H9 (cell line): Measurements from ENCODE around the gene NOC3L. TPM values are rescaled to one million over a fixed set of nuclear protein-coding genes. Genes with fewer than 3 reads are reported as not detected.

Source experiments
- DNase-seq: peaks from one replicate; pipeline ENCODE4 v3.0.0-alpha.2; 2017
- H2AFZ ChIP-seq: one replicate; pipeline ENCODE4 v1.6.1; 2013; ENCODE audit warnings: mild to moderate bottlenecking, low read length, control low read depth, moderate library complexity
- H2AK5ac ChIP-seq: 2 replicates; pipeline ENCODE4 v1.6.1; 2013; ENCODE audit warnings: low read length, control low read depth, mixed read lengths; ENCODE audit not compliant: insufficient read length
- H2BK120ac ChIP-seq: one replicate; pipeline ENCODE4 v1.6.1; 2013; ENCODE audit warnings: low read depth, mild to moderate bottlenecking, low read length, control low read depth, inconsistent platforms; ENCODE audit not compliant: poor library complexity, severe bottlenecking
- H2BK12ac ChIP-seq: 2 replicates; pipeline ENCODE4 v1.6.1; 2013; ENCODE audit warnings: low read length, control low read depth, mixed read lengths, low read depth; ENCODE audit not compliant: insufficient read length
- H2BK15ac ChIP-seq: 2 replicates; pipeline ENCODE4 v1.6.1; 2013; ENCODE audit warnings: low read depth, low read length, control low read depth
- H2BK20ac ChIP-seq: one replicate; pipeline ENCODE4 v1.6.1; 2013; ENCODE audit warnings: low read depth, mild to moderate bottlenecking, low read length, control low read depth, inconsistent platforms; ENCODE audit not compliant: poor library complexity, severe bottlenecking
- H2BK5ac ChIP-seq: 2 replicates; pipeline ENCODE4 v1.6.1; 2013; ENCODE audit warnings: low read length, control low read depth, mixed read lengths; ENCODE audit not compliant: insufficient read length
- H3K14ac ChIP-seq: 2 replicates; pipeline ENCODE4 v1.6.1; 2013; ENCODE audit warnings: low read length, control low read depth; ENCODE audit not compliant: insufficient read depth
- H3K18ac ChIP-seq: 2 replicates; pipeline ENCODE4 v1.6.1; 2013; ENCODE audit warnings: low read depth, mild to moderate bottlenecking, mixed read lengths, low read length, control low read depth; ENCODE audit not compliant: insufficient read length
- H3K23ac ChIP-seq: 2 replicates; pipeline ENCODE4 v1.6.1; 2013; ENCODE audit warnings: low read length, control low read depth, mixed read lengths, low read depth; ENCODE audit not compliant: insufficient read length
- H3K23me2 ChIP-seq: 2 replicates; pipeline ENCODE4 v1.6.1; 2013; ENCODE audit warnings: low read depth, mild to moderate bottlenecking, mixed read lengths, low read length, control low read depth; ENCODE audit not compliant: insufficient read length, poor library complexity, severe bottlenecking
- H3K27ac ChIP-seq: 2 replicates; pipeline ENCODE4 v1.5.1; 2013; ENCODE audit warnings: low read length, control low read depth, mixed read lengths, low read depth; ENCODE audit not compliant: insufficient read length
- H3K27me3 ChIP-seq: 2 replicates; pipeline ENCODE4 v1.6.1; 2013; ENCODE audit warnings: low read length, control low read depth, inconsistent platforms; ENCODE audit not compliant: insufficient read depth
- H3K4ac ChIP-seq: 2 replicates; pipeline ENCODE4 v1.6.1; 2013; ENCODE audit warnings: low read depth, mild to moderate bottlenecking, control low read depth, inconsistent platforms, low read length, moderate library complexity
- H3K4me1 ChIP-seq: 2 replicates; pipeline ENCODE4 v1.6.1; 2013; ENCODE audit warnings: low read length, control low read depth, inconsistent platforms; ENCODE audit not compliant: insufficient read depth
- H3K4me2 ChIP-seq: 2 replicates; pipeline ENCODE4 v1.6.1; 2013; ENCODE audit warnings: low read length, control low read depth, mixed read lengths; ENCODE audit not compliant: insufficient read length, insufficient read depth
- H3K56ac ChIP-seq: 2 replicates; pipeline ENCODE4 v1.6.1; 2013; ENCODE audit warnings: low read depth, mild to moderate bottlenecking, mixed read lengths, low read length, control low read depth; ENCODE audit not compliant: insufficient read length
- H3K79me1 ChIP-seq: 2 replicates; pipeline ENCODE4 v1.6.1; 2013; ENCODE audit warnings: low read depth, mild to moderate bottlenecking, moderate library complexity, low read length, control low read depth, inconsistent platforms; ENCODE audit not compliant: insufficient read depth, poor library complexity, severe bottlenecking
- H3K79me2 ChIP-seq: 2 replicates; pipeline ENCODE4 v1.6.1; 2013; ENCODE audit warnings: low read length, control low read depth, inconsistent platforms; ENCODE audit not compliant: insufficient read depth
- H3K9ac ChIP-seq: 2 replicates; pipeline ENCODE4 v1.6.1; 2013; ENCODE audit warnings: low read length, control low read depth, mixed read lengths; ENCODE audit not compliant: insufficient read length; ENCODE audit errors: extremely low read depth
- H3K9me3 ChIP-seq: one replicate; pipeline ENCODE4 v1.6.1; 2013; ENCODE audit warnings: low read depth, low read length, inconsistent platforms; ENCODE audit not compliant: control insufficient read depth
- H3T11ph ChIP-seq: one replicate; pipeline ENCODE4 v1.6.1; 2013; ENCODE audit warnings: mild to moderate bottlenecking, low read length, control low read depth, inconsistent platforms
- H4K20me1 ChIP-seq: one replicate; pipeline ENCODE4 v1.6.1; 2013; ENCODE audit not compliant: control insufficient read depth, insufficient read length, insufficient read depth
- H4K5ac ChIP-seq: 2 replicates; pipeline ENCODE4 v1.6.1; 2013; ENCODE audit warnings: low read depth, mild to moderate bottlenecking, mixed read lengths, low read length, control low read depth; ENCODE audit not compliant: insufficient read length
- H4K8ac ChIP-seq: replicated peaks from 2 replicates; pipeline ENCODE4 v1.6.1; 2013; ENCODE audit warnings: low read length, control low read depth, mixed read lengths, low read depth; ENCODE audit not compliant: insufficient read length
- H4K91ac ChIP-seq: 2 replicates; pipeline ENCODE4 v1.6.1; 2013; ENCODE audit warnings: low read depth, mild to moderate bottlenecking, moderate library complexity, mixed read lengths, low read length, control low read depth; ENCODE audit not compliant: insufficient read length
- H3K27ac Mint-ChIP-seq, 3 experiments: 2 replicates in 2 of 3; 3 replicates in 1 of 3; pipeline ENCODE4 v1.8.0; 2020 to 2021; ENCODE audit warnings: mixed read lengths in 3 of 3, mild to moderate bottlenecking in 1 of 3, moderate library complexity in 1 of 3
- H3K27me3 Mint-ChIP-seq: 2 replicates; pipeline ENCODE4 v1.8.0; 2021; ENCODE audit warnings: low read depth, mild to moderate bottlenecking, moderate library complexity, mixed read lengths
- H3K36me3 Mint-ChIP-seq, 3 experiments: 2 replicates in 2 of 3; 3 replicates in 1 of 3; pipeline ENCODE4 v1.8.0; 2020 to 2021; ENCODE audit warnings: low read depth in 3 of 3, mixed read lengths in 3 of 3; ENCODE audit not compliant: insufficient read depth in 1 of 3
- H3K4me1 Mint-ChIP-seq, 2 experiments: 2 replicates each; pipeline ENCODE4 v1.8.0; 2020; ENCODE audit warnings: mixed read lengths in 2 of 2
- H3K4me3 Mint-ChIP-seq, 2 experiments: 2 replicates in 1 of 2; 3 replicates in 1 of 2; pipeline ENCODE4 v1.8.0; 2020 to 2021; ENCODE audit warnings: mild to moderate bottlenecking in 2 of 2, mixed read lengths in 2 of 2, moderate library complexity in 1 of 2
- H3K9me3 Mint-ChIP-seq, 2 experiments: 2 replicates in 1 of 2; 3 replicates in 1 of 2; pipeline ENCODE4 v1.8.0; 2020; ENCODE audit warnings: mild to moderate bottlenecking in 2 of 2, mixed read lengths in 2 of 2, moderate library complexity in 1 of 2
- WGBS: extraction: QIAGEN DNeasy Blood & Tissue Kit; methylation state at CpG from one replicate; pipeline ENCODE4 v1.1.7; 2013; ENCODE audit warnings: missing lambda C conversion rate, low lambda C conversion rate, mixed read lengths; ENCODE audit not compliant: insufficient read length; ENCODE audit errors: extremely low coverage; 5-methylcytosine and 5-hydroxymethylcytosine counted together
- total RNA-seq: library from RNA; stranded (reverse); gene quantifications from 2 replicates; pipeline ENCODE4 v1.2.1, GENCODE V29; 2021
- TF ChIP-seq, protein P1 (sequence below): fragments of 200-600 bp; sonication (generic); conservative IDR thresholded peaks from 3 replicates; pipeline ENCODE4 v1.8.0; 2021; ENCODE audit warnings: antibody characterized with exemption, mild to moderate bottlenecking

Gene NOC3L
- total RNA-seq, 1 experiment from 2014 or later = 35.8 TPM

DNA sequence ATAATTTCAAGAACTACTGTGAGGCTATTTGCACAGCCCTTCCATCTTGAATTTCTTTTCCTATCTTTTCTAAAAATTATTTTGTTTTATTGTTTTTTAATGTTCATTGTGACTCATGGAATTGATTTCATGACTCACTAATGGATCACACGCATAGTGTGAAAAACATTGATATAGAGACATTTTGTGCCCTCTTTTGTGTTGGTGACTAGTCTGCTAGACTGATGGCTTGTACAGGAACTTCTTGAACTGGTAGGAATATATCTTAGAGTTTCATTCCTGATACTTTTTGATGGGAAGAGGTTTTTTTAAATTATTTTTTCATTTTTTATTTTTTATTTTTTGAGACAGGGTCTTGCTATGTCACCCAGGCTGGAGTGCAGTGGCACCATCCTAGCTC is 12.6 kb upstream of the NOC3L start:
- no peak overlapping the region for H3K56ac ChIP-seq
- no peak for DNase-seq
- H2AFZ ChIP-seq = no peak overlapping the region
- H3K27me3 Mint-ChIP-seq = peaks cover 22% of the 10 kb centered on the region
- no peak overlapping the region for H3K9ac ChIP-seq
- H3K27me3 ChIP-seq = no peaks in the 10 kb centered on the region
- H3K23me2 ChIP-seq = no peaks in the 10 kb centered on the region
- no peak overlapping the region for H3K4me2 ChIP-seq
- H4K20me1 ChIP-seq = no peaks in the 10 kb centered on the region
- no peak overlapping the region for H3K23ac ChIP-seq
- no peaks in the 10 kb centered on the region for H3K4me1 ChIP-seq
- H3K4ac ChIP-seq = no peak overlapping the region
- no peaks in the 10 kb centered on the region for H3K9me3 ChIP-seq
- H3K4me3 Mint-ChIP-seq = no peak overlapping the region
- H4K8ac ChIP-seq = no peak overlapping the region
- no peaks in the 10 kb centered on the region for H3K4me1 Mint-ChIP-seq
- no peak overlapping the region for H2BK15ac ChIP-seq
- no peak overlapping the region for H2AK5ac ChIP-seq
- no peaks in the 10 kb centered on the region for H3K36me3 Mint-ChIP-seq
- H2BK12ac ChIP-seq = no peak overlapping the region
- H4K91ac ChIP-seq = no peak overlapping the region
- no peak overlapping the region for H2BK5ac ChIP-seq
- no peak overlapping the region for H2BK20ac ChIP-seq
- no peak overlapping the region for H3K27ac ChIP-seq
- WGBS = no CpG with 5 or more reads among the region's 1 CpG
- no peak overlapping the region for H2BK120ac ChIP-seq
- no peaks in the 10 kb centered on the region for H3K79me1 ChIP-seq
- TF ChIP-seq, protein P1, sequence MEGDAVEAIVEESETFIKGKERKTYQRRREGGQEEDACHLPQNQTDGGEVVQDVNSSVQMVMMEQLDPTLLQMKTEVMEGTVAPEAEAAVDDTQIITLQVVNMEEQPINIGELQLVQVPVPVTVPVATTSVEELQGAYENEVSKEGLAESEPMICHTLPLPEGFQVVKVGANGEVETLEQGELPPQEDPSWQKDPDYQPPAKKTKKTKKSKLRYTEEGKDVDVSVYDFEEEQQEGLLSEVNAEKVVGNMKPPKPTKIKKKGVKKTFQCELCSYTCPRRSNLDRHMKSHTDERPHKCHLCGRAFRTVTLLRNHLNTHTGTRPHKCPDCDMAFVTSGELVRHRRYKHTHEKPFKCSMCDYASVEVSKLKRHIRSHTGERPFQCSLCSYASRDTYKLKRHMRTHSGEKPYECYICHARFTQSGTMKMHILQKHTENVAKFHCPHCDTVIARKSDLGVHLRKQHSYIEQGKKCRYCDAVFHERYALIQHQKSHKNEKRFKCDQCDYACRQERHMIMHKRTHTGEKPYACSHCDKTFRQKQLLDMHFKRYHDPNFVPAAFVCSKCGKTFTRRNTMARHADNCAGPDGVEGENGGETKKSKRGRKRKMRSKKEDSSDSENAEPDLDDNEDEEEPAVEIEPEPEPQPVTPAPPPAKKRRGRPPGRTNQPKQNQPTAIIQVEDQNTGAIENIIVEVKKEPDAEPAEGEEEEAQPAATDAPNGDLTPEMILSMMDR = no peak
- no peaks in the 10 kb centered on the region for H3K79me2 ChIP-seq
- H3K14ac ChIP-seq = no peak overlapping the region
- H3K18ac ChIP-seq = no peak overlapping the region
- H3K27ac Mint-ChIP-seq = no peak overlapping the region
- H3K9me3 Mint-ChIP-seq = no peaks in the 10 kb centered on the region
- H3T11ph ChIP-seq = no peak overlapping the region
- no peak overlapping the region for H4K5ac ChIP-seq
